NK-92 treated with Interleukin-12 subunit alpha and Interleukin-12 subunit beta, amount 100 ng/mL, for 24 hours (cell line): Measurements from ENCODE around the gene TNNI2.
"Not testable (repeated sequence)": the region's sequence is repeated elsewhere in the genome, so short reads cannot be mapped to it uniquely, and the experiment has no call there.

Experiments used
- DNase-seq: peaks from one replicate; lab custom pipeline; 2025; lab: John Stamatoyannopoulos, UW

TNNI2 gene

DNA sequence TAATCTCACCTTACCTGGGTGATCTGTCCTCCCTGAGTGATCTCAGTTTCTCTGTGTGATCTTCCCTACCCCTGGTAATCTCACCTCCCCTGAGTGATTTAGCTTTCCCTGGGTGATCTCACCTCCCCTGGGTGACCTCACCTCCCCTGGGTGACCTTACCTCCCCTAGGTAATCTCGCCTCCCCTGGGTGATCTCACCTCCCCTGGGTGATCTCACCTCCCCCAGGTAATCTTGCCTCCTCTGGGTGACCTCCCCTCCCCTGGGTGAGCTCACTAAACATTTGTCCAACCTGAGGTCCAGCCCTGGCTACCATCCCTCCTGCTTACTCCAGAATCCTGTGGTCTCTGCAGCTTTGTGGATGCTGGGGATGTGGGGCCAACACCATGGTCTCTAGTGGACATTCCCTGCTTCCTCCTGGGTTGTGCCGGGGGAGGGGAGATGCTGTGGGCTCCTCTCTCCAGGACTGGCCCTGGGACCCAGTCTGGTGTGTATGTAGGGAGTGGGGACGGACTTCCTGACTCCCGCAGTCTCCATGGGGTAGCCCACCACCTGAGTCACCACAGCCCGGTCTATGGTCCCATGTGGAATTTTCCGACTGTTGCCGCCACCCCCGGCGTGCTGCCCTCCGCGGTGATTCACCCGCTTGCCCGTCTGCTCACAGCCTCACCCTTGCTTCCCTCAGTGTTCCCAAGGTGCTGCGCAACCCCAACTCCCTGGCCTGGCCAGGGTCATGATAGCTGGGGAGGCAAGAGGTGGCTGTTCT is 24.0 kb downstream of the TNNI2 start:
- no peak for DNase-seq

DNA sequence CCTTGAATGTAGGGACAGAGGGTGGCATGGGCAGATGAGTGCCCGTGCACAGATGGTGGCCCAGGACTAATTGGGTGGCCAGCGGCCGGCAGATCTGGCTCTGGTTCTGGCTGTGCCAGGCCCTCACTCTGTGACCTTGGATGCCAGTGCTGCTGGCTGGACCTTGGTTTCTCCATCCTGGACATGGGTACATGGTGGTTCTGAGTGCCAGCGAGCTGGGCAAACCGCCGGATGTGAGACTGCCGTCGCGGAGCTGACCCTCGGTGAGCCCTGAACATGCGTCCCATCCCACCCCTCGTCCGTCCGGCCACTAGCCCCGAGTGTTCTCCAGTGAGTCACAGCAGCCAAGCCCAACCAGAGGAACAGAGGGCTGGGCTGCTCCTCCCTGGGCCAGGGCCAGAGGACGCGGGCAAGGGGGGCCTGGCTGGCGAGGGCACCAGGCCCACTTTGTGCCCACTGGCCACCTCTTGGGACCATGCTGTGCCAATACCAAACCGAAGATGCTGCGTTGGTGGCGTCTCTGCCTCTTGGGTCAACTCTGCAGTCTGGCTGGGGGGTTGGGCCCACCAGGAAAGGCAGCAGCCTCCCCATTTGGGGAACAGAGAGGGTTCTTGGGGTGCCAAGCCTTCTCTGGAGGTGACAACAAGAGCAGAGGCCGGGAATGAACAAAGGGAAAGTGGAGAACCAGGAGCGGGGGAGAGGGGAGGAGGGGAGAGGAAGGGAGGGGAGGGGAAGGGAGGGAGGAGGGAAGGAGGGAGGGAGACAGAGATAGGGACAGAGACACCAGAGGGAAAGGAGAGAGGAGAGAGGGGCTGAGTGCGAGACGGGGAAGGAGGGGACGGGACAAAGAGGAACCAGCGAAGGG is 24.8 kb downstream of the TNNI2 start:
- no peak for DNase-seq

DNA sequence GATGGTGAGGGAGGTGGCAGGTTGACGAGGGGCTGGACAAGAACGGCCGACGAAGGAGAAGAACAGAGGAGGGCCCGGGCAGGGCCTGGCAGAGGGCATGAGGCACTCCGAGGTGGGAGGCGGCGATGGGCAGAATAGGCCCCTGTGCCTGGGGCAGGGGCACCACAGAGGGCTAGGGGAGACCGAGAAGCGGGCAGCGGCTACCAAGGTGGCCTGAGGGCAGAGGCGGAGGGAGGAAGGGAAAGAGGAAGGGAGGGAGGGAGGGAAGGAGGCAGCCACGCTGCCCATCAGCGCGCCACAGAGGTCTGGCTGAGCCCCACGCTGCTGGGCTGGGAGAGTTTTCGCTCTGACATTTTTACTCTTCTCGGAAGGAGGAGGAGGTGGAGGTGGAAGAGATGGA is 25.4 kb downstream of the TNNI2 start:
- no peak for DNase-seq

GRCh38 chr11:1864831-1865665 is 26.3 kb downstream of the TNNI2 start:
- DNase-seq, result no peak

- DNase-seq, result no peak
Measured at GRCh38 chr11:1866226-1866625, 27.4 kb downstream of the TNNI2 start.

DNA sequence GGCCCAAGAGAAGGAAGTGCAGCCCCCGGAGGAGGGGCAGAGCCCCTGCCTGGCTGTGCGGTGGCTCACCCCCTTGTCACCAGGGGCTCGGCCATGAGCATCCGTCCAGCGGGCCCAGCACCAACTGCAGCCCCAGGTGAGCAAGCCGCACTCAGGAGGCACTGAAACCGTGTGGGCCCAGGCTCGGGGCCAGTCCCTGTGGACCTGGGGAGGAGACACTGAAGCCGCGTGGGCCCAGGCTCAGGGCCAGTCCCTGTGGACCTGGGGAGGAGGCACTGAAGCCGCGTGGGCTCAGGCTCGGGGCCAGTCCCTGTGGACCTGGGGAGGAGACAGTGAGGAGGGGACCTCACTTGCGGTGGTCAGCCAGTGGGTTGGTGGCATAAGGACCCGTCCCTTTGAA is 28.0 kb downstream of the TNNI2 start:
- no peak for DNase-seq

DNA sequence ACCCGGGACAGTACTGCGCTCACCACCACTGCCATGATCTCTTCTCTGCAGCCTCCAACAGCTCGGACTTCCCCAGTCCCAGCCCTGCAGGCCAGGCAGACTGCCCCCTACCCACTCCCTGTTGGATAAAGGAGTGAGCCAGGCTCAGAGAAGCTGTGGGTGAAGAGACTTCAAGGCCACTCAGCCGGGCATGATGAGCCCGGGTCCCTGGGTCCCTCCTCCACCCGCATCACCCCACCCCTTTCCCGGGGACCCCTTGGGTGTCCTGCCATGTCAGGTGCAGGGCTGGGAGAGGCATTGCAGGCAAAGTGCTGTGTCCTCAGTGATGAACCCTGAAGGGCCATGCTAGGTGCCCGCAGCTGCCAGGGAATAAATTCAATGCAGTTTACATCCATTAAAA is 28.6 kb downstream of the TNNI2 start:
- DNase-seq, result no peak

GRCh38 chr11:1868056-1868635 is 29.4 kb downstream of the TNNI2 start:
- DNase-seq, result no peak

- DNase-seq, result no peak
Measured at GRCh38 chr11:1868636-1869291, 30.0 kb downstream of the TNNI2 start.

GRCh38 chr11:1869427-1870325 is 30.9 kb downstream of the TNNI2 start:
- no peak for DNase-seq

GRCh38 chr11:1870326-1870696 is 31.5 kb downstream of the TNNI2 start:
- DNase-seq, result no peak

- no peak for DNase-seq
Measured at GRCh38 chr11:1870721-1871466, 32.1 kb downstream of the TNNI2 start.

- no peak for DNase-seq
Measured at GRCh38 chr11:1871531-1871930, 32.8 kb downstream of the TNNI2 start.

DNA sequence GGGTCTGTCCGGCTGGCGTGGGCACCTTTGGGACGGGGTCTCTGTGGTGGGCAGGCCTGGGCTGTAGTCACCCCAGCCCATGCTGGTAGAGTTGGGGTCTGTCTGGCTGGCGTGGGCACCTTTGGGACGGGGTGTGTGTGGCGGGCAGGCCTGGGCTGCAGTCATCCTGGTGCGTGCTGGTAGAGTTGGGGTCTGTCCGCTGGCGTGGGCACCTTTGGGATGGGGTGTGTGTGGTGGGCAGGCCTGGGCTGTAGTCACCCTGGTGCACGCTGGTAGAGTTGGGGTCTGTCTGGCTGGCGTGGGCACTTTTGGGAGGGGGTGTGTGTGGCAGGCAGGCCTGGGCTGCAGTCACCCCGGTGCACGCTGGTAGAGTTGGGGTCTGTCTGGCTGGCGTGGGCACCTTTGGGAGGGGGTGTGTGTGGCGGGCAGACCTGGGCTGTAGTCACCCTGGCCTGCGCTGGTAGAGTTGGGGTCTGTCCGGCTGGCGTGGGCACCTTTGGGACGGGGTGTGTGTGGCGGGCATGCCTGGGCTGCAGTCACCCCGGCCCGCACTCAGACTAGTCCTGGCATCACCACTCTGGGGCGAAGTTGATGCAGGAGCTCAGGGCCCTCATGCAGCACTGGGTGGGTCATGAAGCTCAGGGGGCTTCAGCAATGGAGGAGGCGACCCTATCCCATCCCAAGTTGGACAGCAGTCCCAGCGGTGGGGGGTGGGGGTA is 33.6 kb downstream of the TNNI2 start:
- no peak for DNase-seq

- DNase-seq, result no peak
Measured at GRCh38 chr11:1873048-1873812, 34.4 kb downstream of the TNNI2 start.

GRCh38 chr11:1873813-1874150 is 35.0 kb downstream of the TNNI2 start:
- DNase-seq, result not testable (repeated sequence)

DNA sequence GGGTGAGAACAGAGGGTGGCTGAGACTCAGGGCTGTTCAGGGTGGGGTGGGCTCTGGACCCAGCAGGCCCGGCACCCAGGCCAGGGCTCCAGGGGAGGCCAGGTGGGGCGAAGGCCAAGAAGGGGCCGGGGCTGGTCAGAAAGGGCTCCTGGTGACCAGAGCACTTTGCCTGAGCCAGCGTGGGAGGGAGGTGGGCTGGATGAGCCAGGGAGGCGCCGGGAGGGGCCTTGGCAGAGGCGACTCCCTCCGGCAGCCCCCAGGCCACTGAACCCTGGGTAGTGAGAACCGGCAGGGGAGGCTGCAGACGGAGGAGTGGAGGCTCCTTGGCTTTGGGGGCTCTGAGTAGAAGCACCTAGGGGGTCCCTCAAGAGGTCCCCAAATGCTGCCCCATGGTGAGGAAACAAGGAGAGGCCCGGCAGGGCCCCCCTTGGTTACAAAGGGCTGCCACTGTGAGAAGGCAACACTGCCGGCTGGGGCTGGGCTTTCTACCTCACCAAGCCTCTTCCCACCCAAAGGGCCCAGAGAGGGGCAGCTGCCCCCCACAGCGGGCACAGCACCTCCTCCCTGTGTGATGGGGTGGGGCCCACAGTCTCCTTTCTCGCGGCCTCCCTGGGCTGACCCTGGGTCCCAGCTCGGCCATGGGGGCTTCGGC is 35.8 kb downstream of the TNNI2 start:
- DNase-seq, result not testable (repeated sequence)
